ENCODE results near the gene THSD4. TPM values are rescaled to one million over a fixed set of nuclear protein-coding genes. Genes with fewer than 3 reads are reported as not detected.

THSD4 gene
- total RNA-seq, 1 experiment from 2014 or later = 19.5 TPM

GRCh38 chr15:71742964-71743363 is 627.7 kb downstream of the THSD4 start:
- DNase-seq (ENCODE audit: low spot score) = no peak

GRCh38 chr15:71743861-71744382 is 628.7 kb downstream of the THSD4 start:
- peak; percentile 88 for DNase-seq (ENCODE audit: low spot score)

- peak; percentile 96 for DNase-seq (ENCODE audit: low spot score)
These were observed 631.4 kb downstream of the THSD4 start for GRCh38 chr15:71746719-71747118.

- DNase-seq (ENCODE audit: low spot score) = peak; percentile 94
These were observed 632.1 kb downstream of the THSD4 start for GRCh38 chr15:71747128-71748083.

DNA sequence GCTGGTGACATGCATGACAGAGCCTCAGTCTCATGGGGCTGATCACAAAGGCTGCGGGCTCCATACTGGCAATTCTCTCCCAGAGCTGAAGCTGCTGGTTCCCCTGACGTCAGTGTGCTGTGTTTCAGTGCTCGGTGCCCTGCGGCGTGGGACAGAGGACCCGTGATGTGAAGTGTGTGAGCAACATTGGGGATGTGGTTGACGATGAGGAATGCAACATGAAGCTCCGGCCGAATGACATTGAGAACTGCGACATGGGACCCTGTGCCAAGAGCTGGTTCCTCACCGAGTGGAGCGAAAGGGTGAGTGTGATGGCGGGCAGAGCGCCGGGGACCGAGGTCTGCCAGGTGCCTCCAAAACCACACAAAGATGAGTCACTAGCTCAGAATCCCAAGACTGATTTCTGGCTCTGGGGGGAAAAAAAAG is 633.0 kb downstream of the THSD4 start:
- peak; percentile 32 for DNase-seq (ENCODE audit: low spot score)

DNA sequence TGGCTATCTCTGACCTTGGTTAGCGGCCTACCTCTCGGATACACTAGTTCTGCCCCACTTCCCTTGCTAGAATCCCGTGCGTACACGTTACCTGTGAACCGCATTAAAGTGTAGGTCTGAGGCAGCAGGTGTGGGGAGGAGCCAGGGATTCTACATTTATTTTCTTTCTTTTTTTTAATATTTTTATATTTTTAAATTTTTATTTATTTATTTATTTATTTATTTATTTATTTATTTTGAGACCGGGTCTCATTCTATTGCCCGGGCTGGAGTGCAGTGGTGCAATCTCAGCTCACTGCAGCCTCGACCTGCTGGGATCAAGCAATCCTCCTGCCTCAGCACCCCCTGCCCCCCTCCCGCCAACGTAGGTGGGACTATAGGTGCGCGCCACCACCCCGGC is 634.2 kb downstream of the THSD4 start:
- DNase-seq (ENCODE audit: low spot score) = no peak

DNA sequence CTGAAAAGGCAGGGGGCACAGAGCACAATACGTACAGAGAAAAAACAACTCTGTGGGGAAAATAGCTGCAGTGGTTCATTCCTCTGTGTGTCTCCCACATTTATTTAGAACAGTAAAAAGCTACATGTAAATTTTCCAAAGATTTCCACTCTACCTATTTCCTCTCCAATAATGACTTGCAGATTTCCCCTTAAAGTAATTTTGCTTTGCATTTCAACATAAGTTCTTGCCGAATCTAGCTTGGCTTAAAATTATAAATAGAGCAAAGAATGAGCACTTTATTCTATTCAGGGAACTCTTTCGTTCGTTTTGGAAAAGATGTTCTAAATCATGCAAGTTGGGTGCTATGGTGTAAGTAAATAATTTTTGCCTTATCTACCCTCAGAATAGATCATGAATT is 636.9 kb downstream of the THSD4 start:
- DNase-seq (ENCODE audit: low spot score) = no peak

- DNase-seq (ENCODE audit: low spot score) = peak; percentile 98
These were observed 637.5 kb downstream of the THSD4 start for GRCh38 chr15:71752604-71753289.

DNA sequence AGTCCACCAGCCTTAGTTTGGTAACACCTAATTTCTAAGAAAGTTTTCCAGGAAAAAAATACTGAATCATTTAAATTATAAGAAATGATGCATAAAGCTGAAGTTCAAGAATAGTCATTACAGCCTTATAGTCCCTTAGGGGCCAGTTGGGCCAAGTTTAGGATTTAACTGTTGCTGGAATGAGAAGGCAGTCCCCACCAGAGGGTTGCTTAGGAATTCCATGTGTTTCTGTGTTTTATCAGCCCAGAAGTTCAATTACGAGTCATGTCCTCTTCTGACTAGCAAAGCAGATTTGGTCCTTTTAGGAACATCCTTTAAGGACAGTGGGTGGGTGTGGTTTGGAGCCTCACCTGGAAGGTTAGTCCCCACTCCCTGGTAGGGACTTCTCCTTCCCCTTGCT is 638.1 kb downstream of the THSD4 start:
- DNase-seq (ENCODE audit: low spot score) = no peak

DNA sequence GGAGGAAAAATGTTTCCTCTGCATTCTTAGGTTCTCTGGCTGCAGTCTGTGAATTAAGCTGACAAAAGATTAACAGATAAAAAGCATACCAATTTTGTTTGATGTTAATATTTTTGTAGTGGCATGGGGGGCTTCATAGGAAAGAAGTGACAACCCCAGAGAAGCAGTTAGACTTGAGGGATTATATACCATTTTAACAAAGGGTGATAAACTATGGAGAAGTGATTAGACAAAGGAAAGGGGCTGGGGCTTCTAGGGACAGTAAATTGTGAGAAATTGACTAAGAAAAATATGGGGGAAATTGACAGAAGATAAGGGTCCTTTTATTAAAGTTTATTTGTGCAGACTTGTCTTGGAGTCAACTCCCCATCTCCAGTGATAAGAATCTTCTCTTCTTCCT is 639.4 kb downstream of the THSD4 start:
- DNase-seq (ENCODE audit: low spot score) = no peak

- no peak for DNase-seq (ENCODE audit: low spot score)
These were observed 640.1 kb downstream of the THSD4 start for GRCh38 chr15:71755092-71755970.

GRCh38 chr15:71756599-71757352 is 641.5 kb downstream of the THSD4 start:
- DNase-seq (ENCODE audit: low spot score) = no peak

GRCh38 chr15:71757741-71758530 is 642.7 kb downstream of the THSD4 start:
- DNase-seq (ENCODE audit: low spot score) = no peak

DNA sequence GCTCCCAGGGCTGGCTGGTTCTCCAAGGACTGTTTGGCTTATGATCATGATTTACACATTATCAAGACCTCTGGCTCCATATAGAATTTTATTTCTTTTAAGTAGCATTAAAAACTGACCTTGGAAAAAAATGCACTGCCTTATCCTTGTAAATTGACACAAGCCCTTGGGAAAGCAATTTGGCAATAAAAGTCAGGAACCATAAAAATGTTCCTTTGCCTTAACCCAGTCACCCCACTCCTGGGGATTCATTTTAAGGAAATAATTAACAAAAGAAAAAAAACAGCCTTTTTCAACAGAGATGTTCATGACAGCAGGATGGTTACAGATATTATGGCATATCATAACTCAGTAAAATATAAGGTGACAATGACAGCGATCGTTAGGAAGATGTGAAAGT is 643.4 kb downstream of the THSD4 start:
- no peak for DNase-seq (ENCODE audit: low spot score)

GRCh38 chr15:71760852-71761251 is 645.6 kb downstream of the THSD4 start:
- no peak for DNase-seq (ENCODE audit: low spot score)

GRCh38 chr15:71761649-71762048 is 646.4 kb downstream of the THSD4 start:
- DNase-seq (ENCODE audit: low spot score) = peak; percentile 91

DNA sequence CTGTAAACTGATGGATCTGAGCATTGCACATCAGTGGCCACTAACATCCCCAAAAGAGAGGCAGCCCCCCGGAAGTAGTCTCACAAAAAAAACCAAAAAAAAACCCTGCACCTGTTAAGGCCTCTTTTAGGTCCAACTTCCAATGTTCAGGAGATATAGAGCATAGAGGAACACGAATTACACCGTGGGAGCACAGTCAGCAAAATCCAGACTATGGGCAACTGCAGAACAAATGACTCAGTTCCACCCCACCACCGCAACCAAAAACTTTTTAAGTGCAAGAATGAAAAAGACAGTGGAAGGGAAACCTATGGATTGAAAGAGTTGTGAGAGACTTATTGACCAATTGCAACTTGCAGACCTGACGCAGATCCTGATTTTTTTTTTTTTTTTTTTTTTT is 652.9 kb downstream of the THSD4 start:
- no peak for DNase-seq (ENCODE audit: low spot score)

DNA sequence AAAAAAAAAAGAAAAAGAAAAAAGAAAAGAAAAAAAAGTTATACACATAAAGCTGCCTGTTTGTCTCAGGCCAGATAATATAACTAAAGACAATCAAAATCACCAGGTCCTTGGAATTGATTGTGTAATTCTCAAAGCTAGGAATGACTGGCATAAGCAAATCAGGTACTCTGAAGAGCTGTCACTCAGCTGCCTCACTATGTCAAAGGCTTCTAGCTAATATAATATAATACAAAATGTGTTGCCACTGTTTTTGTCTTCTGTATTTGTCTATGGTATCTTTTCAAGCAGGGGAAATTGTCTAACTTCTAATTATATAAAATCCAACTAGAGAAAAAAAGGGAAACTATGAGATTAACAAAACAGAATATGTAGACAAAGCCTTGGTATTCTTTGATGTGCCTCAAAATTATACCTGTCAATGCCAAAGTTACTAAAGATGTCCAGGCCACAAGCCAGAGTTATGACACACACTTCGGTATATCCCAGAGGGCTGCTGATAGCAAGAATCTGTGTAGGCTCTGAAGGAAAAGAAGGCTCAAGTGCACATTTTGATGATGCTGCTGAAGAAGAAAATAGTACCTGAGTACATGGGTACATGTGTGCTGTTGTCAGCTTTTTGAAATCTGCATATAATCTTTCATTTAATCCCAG is 658.1 kb downstream of the THSD4 start:
- no peak for DNase-seq (ENCODE audit: low spot score)

GRCh38 chr15:71775856-71776255 is 660.6 kb downstream of the THSD4 start:
- no peak for DNase-seq (ENCODE audit: low spot score)
